NCI-H2227 treated with DMSO at 0.1 percent for 48 hours (cell line): ENCODE results near the gene RBM38.

Experiments used
- DNase-seq: peaks from one replicate; lab custom pipeline; 2025; lab: John Stamatoyannopoulos, UW

The RBM38 gene

DNA sequence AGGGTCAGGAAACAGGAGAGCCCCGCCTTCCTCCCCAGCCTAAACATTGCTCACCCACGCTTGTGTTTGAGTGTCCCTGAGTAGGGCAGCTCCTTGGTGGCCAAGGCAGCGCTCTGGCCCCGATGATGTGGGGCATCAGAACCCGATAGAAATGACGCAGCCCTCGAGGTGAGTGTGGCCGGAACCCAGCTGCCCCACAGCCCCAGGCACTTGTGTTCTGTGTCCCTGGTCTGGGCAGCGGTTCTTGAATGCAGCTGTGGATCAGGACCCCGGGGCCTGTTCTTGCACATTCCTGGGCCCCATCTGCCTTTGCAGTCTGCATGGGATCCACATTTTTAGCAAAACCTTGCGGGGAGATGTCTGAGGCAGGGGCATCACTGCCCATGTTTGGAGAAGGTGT, 12.8 kb downstream of the RBM38 start:
- no peak for DNase-seq

- no peak for DNase-seq
Measured at GRCh38 chr20:57404419-57405072, 13.3 kb downstream of the RBM38 start.

- DNase-seq, result no peak
Measured at GRCh38 chr20:57405236-57406016, 14.2 kb downstream of the RBM38 start.

- DNase-seq, result no peak
Measured at GRCh38 chr20:57407541-57407956, 16.4 kb downstream of the RBM38 start.

DNA sequence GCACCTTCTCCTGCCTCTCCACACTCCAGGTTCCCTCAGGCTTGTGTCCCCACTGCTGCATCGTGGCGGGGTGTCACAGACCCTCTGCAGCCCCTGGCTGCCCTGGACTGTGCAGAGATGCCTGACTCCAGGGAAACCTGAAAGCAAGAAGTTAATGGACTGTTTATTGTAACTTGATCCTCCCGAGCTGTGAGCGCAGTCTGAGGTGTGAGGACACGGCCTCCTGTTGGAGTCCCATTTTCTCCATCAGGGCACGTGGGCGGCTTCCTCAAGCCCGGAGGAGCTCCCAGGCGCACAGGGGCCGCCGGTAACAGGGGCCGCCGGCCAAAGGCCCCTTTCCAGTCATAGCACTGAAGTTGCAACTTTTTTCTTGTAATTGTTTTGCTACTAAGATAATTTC, 16.9 kb downstream of the RBM38 start:
- DNase-seq, result no peak

DNA sequence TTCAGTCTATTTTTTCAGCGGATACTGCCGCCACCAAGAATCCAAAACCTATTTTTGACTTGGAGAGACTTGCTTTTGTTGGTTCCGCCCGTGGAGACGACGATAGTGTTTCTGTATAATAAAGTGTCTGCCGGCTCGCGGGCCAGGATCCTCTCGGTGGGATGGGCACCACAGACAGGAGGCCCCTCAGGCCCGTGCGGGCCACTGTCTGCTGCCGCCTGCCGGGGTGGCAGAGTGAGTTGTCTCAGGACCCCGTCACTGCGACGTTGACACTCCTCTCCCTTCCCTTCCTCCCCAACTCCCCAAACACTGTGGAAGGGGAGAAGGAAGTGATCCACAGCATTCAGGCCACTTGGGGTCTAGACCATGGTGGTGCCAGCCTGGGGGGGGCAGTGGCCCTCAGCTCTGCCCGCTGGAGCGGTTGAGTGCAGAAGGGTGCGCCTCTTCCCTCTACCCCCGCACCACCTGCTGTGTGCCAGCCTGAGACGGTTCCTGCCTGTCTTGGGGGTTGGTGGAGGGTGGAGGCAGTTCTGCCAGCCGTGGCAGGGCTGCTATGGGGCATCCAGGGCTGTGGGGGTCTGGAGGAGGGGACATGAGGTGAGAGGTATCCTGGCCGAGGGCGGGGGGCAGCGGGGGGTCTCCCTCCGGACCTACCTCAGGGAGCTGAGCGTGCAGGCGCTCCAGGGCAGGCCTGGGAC, 17.5 kb downstream of the RBM38 start:
- no peak for DNase-seq

DNA sequence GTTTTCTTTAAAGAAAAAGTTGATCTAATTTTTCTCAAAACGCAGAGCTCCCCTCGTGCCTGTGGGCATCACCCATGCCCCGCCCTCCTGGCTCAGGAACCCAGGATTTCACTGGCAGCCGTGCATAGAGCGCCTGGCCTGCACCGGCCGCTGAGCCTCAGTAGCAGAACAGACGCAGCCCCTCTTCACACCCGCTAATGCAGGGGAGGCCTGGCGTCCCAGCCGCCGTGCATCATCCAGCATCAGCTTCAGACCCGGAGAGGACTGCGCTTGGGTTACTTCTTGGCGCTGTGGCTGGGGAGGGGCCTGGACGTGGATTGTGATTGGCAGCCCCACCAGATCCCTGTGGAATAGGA, 18.1 kb downstream of the RBM38 start:
- DNase-seq, result no peak

GRCh38 chr20:57409672-57410397, 18.6 kb downstream of the RBM38 start:
- DNase-seq, result no peak

- no peak for DNase-seq
Measured at GRCh38 chr20:57410398-57410920, 19.3 kb downstream of the RBM38 start.

- no peak for DNase-seq
Measured at GRCh38 chr20:57410924-57411323, 19.7 kb downstream of the RBM38 start.

DNA sequence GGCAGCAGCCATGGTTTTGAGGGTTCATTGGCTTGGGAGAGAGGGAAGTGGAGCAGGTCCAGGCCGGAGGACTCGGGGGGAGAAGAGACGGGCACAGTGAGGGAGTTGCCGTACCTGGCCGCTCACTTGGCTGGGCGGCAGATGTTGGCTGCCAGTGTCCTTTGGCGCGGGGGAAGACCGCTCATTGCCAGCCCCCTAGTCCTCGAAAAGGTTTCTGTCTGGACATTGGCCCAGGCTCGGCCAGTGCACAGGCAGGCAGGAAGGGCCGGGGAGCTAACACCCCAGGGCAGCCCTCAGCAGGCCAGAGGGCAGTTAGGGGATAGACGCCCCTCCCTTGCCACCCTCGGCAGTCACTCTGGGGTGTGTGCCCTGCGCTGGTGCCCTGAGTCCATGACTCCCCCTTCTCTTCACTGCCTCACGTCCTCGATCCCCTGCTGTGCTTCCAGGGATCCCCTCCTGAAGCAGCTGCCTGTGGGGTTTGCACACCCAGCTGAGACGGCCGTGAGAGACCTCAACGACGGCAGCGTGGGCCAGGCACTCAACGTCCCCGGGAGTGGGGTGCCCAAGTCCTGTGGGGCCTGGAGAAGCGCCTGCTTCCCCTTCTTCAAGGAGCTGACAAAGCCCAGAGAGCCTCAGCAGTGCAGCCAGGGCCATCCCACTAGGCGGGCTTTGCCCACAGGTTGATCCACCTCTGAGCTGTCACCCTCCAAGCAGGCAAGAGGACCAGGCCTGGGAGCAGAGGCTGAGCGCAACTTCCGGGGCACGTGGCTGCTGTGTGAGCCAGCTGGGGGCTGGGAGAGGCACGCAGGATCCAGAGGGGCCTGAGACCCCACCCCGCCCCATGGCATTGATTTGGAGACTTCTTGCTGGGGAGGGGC, 20.4 kb downstream of the RBM38 start:
- no peak for DNase-seq

DNA sequence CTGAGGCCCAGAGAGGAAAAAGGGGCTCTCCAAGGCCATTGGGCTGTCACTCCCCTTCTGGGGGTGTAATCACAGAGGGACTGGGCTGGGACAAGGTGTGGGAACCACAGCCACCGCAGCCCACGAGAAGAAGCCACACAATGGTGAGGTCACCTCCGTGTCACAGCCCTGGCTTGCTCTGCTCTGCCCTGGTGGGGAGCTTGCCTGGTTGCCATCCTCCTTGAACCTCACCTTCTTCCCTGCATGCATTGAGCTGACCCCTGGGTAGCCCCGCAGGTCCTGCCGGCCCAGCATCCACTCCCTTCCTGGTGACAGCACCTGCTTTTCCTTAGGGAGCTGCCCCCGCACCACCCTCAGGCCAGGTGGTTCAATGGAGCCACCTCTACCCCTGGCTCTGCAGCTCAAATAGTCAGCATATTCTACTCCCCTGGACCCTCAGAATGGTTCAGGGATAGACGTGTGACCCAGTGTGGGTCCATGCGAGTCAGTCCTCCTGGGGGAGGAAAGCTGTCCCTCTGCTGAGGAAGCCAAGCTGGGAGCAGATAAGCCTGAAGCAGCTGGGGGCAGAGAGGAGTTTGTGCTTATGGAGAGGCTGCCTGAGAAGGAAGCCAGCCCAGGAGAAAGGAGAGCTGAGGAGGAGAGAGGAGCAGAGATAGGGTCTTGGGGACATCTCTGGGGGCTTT, 21.3 kb downstream of the RBM38 start:
- DNase-seq, result no peak

DNA sequence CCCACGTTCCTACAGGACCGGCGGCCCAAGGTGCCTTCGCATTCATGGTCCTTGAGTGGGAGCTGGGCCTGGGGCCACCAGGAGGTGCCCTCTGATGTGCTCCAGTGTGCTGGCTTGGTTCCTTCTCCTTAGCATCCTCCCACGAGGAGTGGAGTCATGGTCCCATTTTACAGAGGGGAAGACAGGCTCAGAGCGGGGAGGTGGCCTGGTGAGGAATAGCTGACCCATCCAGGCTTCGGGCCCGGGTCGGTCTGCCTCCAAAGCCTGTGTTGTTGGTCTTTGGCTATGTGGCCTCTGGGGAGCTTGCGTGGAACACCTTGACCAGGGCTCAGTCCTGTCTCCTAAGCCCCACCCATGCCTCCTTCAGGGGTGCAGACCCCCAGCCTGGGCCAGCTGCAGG, 22.8 kb downstream of the RBM38 start:
- DNase-seq, result no peak

GRCh38 chr20:57414867-57415592, 23.8 kb downstream of the RBM38 start:
- no peak for DNase-seq

DNA sequence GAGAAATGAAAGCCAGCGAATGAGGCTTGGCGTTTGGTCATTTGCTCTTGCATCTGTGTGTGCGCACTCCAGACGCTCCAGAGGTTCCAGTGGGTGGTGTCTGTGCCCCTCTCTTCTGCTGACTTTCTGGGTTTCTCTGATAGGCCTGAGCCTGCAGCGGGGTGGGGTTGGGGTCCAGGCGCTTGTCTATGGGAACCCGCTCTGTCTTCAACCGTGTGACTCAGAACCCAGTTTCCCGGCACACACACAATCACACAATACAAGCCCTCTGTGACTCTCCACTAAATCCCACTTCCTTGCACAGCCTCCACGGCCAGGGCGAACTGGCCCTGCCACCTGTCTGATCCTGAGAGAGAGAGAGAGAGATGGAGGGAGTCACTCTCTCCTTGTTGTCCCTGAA, 24.6 kb downstream of the RBM38 start:
- DNase-seq, result no peak

DNA sequence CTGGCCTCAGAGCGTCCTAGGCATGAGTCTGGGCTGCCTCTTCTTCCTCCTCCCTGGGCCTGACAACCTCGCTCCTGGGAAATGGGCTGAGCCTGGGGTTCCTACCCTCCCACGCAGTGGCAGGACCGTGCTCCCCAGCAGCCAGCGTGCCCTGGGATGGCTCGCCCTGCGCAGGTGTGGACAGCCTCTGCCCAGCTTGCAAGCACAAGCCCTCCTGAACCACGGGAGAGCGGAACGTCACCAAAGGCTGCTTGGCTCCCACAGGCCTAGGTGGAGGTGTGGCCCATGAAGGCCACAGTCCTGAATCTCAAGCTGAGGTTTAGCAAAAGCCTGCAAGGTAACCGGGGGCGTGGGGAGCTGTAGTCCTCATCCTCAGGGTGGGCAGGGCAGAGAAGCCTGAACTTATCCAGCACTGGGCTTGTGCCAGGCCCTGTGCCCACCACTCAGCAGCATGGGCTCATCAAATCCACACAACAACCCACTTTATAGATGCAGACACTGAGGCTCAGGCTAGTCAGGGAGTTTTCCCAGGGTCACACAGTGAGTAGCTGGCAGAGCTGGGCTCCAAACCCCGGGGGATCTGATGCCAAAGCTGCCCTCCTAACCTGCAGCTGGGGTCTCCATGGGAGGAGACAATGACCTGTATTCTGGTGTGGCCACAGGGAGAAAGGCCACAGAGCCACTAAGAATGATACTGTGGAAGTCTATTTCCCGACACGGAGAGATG, 25.3 kb downstream of the RBM38 start:
- no peak for DNase-seq

DNA sequence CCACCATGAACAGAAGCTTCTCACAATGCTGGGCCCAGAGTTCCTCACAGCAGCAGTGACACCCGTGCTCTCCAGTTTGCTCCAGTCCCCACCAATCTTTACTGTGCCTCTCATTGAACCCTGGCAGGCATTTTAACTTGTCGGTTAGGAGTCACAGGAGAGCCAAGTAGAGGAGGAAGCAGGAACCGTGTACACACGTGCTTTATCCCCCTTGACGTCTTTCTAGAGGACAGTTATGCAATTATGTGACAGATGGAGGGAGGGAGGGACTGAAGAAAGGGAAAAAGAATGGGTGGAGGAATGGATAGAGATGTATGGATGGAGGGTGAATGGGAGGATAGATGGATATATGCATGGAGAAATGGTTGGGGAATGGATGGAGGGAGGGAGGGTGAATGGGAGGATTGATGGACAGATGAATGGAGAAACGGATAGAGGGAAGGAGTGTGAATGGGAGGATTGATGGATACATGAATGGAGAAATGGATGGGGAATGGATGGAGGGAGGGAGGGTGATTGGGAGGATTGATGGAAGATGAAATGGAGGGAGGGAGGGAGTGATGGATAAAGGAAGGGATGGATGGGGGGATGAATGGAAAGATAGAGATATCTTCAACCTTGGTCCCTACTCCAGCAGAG, 26.0 kb downstream of the RBM38 start:
- DNase-seq, result no peak

DNA sequence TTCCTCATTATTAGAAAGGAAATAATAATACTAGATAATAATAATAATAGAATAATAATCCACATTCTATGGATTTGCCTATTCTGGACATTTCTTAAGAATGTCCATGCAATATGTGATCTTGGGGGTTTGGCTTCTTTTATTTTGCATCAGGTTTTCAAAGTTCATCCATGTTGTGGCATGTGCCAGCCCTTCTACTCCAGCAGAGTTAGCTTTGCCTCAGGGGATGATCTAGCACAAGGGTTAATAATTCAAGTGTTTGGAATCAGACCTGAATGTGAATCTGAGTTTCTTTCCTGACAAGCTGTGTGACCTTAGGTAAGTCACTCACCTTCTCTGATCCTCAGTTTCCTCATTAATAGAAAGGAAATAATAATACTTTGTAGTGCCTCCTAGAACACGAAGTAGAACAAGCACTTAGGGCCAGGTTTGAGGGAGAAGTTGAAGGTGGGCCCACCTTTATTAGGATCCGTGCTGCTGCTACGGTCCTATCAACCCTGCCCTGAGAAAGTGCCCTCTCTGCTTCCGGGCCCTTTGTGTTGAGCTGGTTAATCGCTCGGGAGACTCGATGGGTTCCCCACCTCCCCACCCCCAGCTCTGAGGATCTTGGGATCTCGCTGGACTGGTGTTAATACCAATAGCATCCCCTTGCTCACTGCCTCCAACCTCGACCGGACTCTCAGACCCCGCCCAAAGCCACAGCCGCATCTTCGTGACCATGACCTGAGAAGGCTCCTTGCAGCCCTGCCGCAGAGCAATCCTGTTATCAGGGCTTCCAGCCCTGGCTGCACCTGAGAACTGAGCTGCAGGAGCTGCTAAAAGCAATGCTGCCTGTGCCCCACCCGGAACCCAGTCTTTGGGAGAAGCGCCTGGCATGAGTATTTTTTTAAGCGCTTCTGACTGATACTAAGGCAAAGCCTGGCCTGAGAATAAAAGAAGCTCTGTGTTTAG, 26.9 kb downstream of the RBM38 start:
- no peak for DNase-seq
